ENCODE results near the gene ARHGEF40.

Gene ARHGEF40

GRCh38 chr14:21105095-21105494 lies 35.0 kb downstream of the ARHGEF40 start:
- TF ChIP-seq POLR2A (IDR thresholded peaks at IDR 0.05; ENCODE audit: extremely low read depth, insufficient read length) (no peak), MAX (IDR thresholded peaks at IDR 0.05; ENCODE audit: low read depth, low read length) (no peak), CTCF (IDR thresholded peaks at IDR 0.05; ENCODE audit: low read depth, low read length) (no peak), MYC (IDR thresholded peaks at IDR 0.05; ENCODE audit: low read depth, low read length) (no peak)
- H3K4me3 ChIP-seq (ENCODE audit: low read depth, low read length), result peak overlapping the region; percentile 86
- no peak for DNase-seq (ENCODE audit: low read depth)

GRCh38 chr14:21106176-21106497 lies 36.0 kb downstream of the ARHGEF40 start:
- TF ChIP-seq POLR2A (IDR thresholded peaks at IDR 0.05; ENCODE audit: extremely low read depth, insufficient read length), result no peak
- TF ChIP-seq CTCF (IDR thresholded peaks at IDR 0.05; ENCODE audit: low read depth, low read length), result no peak
- TF ChIP-seq MYC (IDR thresholded peaks at IDR 0.05; ENCODE audit: low read depth, low read length), result no peak
- no peak for TF ChIP-seq MAX (IDR thresholded peaks at IDR 0.05; ENCODE audit: low read depth, low read length)
- no peak overlapping the region for H3K4me3 ChIP-seq (ENCODE audit: low read depth, low read length)
- peak; percentile 87 for DNase-seq (ENCODE audit: low read depth)

DNA sequence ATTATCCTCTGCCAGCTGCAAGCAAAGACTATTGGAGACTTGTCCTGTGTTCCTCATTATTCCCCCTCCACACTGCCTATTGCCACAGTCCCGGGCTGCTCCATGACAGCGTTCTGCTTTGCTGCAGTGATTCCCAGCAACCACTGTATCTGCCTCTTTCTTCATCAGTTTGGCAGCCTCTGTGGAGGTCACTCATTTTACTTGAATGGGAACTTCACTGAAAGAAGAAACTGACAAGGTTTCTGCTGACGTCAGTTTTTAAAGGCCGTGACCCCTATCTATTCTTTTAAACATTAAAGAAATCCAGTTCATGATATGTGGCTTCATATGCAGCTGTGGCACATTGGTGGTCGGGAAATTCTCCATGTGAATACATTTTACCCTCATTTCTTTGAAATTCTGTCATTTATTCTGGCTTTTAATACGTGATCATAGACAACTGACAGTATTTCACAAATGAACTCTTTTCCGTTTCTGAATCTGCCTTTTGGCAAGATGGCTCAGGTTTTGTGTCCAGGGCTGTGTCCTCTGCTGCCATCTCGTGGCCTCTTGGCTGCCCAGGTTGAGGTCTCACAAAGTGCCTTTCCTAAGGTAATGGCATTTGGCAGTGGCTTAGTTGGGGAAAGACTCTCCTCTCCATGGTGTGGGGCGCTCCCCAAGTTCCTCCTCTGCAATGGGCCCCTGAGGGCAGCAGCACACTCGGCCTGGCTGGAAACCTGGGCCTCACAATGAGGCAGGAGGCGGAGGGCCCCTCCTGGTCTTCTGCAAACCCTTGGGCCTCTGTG lies 36.6 kb downstream of the ARHGEF40 start:
- DNase-seq (ENCODE audit: low read depth), result peak; percentile 87
- peak overlapping the region; percentile 4 for H3K4me3 ChIP-seq (ENCODE audit: low read depth, low read length)
- TF ChIP-seq MYC (IDR thresholded peaks at IDR 0.05; ENCODE audit: low read depth, low read length) (no peak), CTCF (IDR thresholded peaks at IDR 0.05; ENCODE audit: low read depth, low read length) (peak; percentile 93)

- no peak for DNase-seq (ENCODE audit: low read depth)
- no peak overlapping the region for H3K4me3 ChIP-seq (ENCODE audit: low read depth, low read length)
Observed at GRCh38 chr14:21107283-21107800, 37.2 kb downstream of the ARHGEF40 start.

GRCh38 chr14:21108791-21109190 lies 38.7 kb downstream of the ARHGEF40 start:
- no peak for DNase-seq (ENCODE audit: low read depth)
- no peak for TF ChIP-seq POLR2A (IDR thresholded peaks at IDR 0.05; ENCODE audit: extremely low read depth, insufficient read length)
- no peak for TF ChIP-seq MAX (IDR thresholded peaks at IDR 0.05; ENCODE audit: low read depth, low read length)
- no peak for TF ChIP-seq MYC (IDR thresholded peaks at IDR 0.05; ENCODE audit: low read depth, low read length)
- TF ChIP-seq CTCF (IDR thresholded peaks at IDR 0.05; ENCODE audit: low read depth, low read length), result no peak
- H3K4me3 ChIP-seq (ENCODE audit: low read depth, low read length), result no peak overlapping the region

More at GRCh38 chr14:21107283-21107800, 37.2 kb downstream of the ARHGEF40 start:
- TF ChIP-seq MYC (IDR thresholded peaks at IDR 0.05; ENCODE audit: low read depth, low read length) (no peak), CTCF (IDR thresholded peaks at IDR 0.05; ENCODE audit: low read depth, low read length) (no peak), POLR2A (IDR thresholded peaks at IDR 0.05; ENCODE audit: extremely low read depth, insufficient read length) (no peak), MAX (IDR thresholded peaks at IDR 0.05; ENCODE audit: low read depth, low read length) (no peak)
